Stimulated activated CD8-positive, alpha-beta memory T cell treated with anti-CD3 and anti-CD28 coated beads, Interleukin-12 subunit alpha, Interleukin-12 subunit beta, amount 100 ng/mL, for 24 hours (primary cell): ENCODE measurements around the gene CRAT.
"Not testable (repeated sequence)": the region's sequence is repeated elsewhere in the genome, so short reads cannot be mapped to it uniquely, and the experiment has no call there.

ENCODE experiments used
- DNase-seq: peaks from one replicate; pipeline ENCODE4 v3.0.0-alpha.2; 2020; ENCODE audit errors: extremely low read depth

CRAT gene

DNA sequence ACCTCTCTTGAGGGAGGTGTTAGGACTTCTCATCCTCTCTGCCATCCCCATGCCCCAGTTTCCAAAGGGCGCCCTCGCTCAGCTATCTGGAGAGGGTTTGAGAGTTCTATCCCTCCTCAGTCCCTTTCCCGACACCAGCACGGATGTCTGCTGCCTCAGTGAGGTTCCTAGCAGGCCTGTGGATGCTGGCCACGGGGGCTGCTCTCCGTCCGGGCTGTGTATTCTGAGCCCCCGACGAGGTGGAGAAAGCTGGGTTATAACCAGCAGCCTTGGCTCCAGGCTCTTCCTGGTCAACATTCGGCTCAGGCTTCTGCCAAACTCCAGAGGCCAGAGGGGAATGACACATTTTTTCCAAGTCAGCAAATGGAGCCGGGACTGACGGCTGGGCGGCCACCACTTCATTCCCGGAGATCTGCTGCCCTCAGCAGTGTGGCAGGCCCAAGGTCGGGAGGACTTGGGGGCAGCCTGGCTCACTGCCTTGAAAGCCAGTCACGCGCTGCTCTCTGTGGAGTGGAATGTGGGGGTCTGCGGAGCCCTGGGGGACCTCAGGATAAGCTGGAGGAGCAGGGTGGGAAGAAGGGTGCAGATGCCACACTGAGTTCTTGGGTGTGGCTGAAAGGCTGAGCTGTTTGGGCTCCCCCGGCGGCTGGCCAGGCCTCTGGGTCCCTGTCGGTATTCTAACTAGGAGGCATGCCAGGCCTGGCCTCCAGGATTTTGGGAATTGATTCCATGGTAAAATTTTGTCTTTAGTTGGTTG, 28.1 kb upstream of the CRAT start:
- DNase-seq, result no peak

DNA sequence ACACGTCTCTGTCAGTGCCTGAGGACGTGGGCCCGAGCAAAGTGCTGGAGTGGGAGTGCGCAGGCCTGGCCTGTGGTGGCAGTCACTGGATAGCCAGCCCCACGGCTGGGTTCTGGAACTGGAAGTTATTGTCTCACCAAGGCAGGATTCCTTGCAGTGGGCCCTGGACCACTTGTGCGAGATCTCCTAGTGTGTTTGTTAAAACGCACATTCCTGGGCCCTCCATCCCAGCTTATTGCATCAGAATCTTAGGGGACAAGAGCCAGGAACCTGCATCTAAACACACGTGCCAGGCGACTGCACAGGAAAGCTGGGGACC, 27.5 kb upstream of the CRAT start:
- no peak for DNase-seq

DNA sequence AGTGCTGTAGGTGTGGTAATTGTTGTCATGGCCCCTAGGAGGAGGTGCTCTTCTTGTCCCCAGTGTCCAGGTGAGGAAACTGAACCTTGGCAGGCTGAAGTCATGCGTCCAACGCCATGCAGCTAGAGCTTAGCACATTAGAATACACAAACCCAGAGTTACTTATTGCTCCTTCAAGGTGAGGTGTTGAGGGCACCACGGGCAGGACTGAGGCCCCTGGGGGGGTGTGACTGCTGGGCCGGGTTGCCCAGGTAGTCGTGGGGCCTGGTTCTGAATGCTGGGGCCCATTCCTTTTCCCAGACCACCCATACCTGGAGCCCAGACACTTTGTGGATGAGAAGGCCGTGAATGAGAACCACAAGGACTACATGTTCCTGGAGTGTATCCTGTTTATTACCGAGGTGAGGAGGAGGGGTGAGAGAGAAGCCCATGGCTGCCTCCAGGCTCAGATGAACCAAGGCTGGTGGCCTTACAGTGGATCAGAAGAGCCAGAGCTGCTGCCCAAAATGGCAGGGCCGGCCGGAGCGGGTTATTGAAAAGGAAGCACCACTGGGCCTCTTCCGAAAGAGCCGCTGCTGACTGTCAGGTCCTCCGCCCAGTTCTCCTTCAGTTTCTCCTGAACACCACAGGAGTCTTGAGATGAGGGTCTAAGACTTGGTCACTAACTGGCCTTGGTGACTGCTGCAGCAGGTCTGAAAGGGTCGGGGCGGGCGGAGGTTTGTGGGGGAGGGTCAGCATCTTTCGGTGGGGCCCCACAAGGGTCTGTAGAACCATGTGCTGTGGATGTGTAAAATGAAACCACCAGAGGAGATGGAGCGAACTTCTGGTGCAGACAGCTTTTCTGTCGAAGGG, 26.9 kb upstream of the CRAT start:
- no peak for DNase-seq

- no peak for DNase-seq
Observed at GRCh38 chr9:129136446-129137035, 25.9 kb upstream of the CRAT start.

DNA sequence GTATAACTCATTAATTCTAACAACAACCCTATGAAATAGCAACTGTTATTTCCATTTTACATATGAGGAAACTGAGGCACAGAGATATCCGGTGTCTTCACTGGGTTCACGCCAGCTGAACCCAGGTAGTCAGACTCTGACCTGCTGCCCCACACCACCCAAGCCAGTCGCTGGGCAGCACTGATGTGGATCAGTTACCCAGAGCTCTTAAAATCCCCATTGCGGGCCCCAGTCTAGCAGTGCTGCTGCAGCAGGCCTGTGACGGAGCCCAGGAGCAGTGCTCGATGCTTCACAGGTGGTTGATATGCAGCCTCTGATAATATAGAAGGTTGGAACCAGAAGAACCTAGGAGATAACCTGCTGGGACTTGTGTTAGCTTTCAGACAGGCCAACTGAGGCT, 24.9 kb upstream of the CRAT start:
- no peak for DNase-seq

GRCh38 chr9:129133082-129133481, 22.5 kb upstream of the CRAT start:
- DNase-seq, result no peak

GRCh38 chr9:129131300-129132145, 20.9 kb upstream of the CRAT start:
- DNase-seq, result peak; percentile 53

GRCh38 chr9:129130791-129131190, 20.2 kb upstream of the CRAT start:
- DNase-seq, result no peak

DNA sequence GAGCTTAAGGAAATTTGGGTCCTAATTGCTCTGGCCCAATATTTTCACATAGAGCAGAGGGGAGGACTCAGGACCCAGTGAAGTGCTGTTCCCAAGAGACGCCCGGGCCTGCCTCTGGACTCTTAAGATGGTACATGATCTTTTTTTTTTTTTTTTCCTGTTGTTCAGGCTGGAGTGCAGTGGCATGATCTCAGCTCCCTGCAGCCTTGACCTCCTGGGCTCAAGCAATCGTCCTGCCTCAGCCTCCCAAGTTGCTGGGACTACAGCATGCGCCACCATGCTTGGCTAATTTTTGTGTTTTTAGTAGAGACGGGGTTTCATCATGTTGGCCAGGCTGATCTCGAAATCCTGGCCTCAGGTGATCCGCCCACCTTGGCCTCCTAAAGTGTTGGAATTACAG, 19.7 kb upstream of the CRAT start:
- DNase-seq, result not testable (repeated sequence)

GRCh38 chr9:129128689-129129088, 18.1 kb upstream of the CRAT start:
- DNase-seq, result no peak

DNA sequence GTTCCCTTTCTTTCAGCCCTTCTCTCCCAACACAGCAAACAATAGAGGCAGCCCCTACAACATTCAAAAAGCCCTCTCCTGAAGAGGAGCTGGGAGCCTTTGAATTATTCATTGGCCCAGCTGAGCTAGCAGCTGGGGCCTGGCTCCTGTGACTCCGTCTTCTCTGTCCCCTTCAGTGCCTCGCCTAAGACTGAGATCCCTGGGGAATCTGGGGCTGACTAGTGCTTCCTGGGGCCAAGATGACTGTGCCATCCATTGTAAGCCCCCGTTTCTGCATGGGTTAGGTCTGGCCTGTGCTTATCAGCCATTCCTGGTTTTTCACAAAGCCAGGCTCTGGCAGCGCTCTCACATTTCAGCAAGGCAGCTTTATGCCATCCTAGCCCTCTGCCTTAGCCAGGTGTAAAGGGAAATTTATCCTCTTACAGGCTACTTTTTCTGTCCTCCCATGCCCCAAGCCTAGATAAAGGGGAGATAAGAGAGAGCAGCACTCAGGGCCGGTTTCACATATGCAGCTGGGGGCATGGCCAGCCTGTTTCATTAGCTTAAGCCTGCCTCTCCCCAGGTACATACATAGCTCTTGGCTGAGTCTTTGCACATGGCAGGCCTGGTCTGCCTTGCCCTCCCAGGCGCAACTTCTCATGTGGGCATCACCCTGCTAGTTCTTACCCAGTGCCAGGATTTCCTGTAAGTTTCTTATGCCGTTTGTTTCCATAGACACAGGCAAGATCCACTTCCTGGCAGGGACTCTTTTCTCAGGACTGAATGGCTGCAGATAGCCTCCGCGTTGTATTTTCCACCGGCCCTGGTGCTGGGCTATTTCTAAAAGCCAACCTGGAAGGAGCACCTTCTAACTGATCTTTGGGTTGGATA, 16.4 kb upstream of the CRAT start:
- DNase-seq, result no peak

- no peak for DNase-seq
Observed at GRCh38 chr9:129125478-129125877, 14.9 kb upstream of the CRAT start.

- no peak for DNase-seq
Observed at GRCh38 chr9:129124506-129125069, 14.0 kb upstream of the CRAT start.

GRCh38 chr9:129122976-129123375, 12.4 kb upstream of the CRAT start:
- not testable (repeated sequence) for DNase-seq

DNA sequence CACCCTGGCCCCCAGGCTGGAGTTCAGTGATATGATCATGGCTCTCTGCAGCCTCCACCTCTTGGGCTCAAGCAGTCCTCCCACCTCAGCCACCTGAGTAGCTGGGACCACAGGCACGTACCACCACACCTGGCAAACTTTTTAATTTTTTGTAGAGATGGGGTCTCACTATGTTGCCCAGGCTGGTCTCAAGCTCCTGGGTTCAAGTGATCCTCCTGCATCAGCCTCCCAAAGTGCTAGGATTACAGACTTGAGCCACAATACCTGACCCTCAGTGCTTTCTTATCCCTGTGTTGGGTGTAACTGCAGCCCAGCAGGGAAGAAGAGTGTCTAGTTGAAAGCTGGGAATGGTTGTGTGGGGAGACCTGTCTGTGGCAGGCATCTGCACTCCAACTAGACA, 11.5 kb upstream of the CRAT start:
- no peak for DNase-seq

GRCh38 chr9:129121483-129121882, 10.9 kb upstream of the CRAT start:
- no peak for DNase-seq

DNA sequence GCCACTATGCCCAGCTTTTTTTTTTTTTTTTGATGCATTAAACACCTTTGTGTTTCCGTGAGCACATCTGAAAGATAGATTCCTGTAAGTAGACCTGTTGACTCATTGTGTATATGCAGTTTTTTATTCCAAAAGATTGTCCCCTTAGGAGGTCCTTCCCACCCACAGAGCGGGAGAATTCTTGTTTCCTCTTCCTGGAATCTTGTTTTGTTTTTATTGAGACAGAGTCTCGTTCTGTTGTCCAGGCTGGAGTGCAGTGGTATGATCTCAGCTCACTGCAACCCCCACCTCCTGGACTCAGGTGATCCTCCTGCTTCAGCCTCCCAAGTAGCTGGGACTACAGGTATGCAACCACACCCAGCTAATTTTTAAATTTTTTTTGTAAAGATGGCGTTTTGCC, 8.2 kb upstream of the CRAT start:
- no peak for DNase-seq

GRCh38 chr9:129113645-129114304, 3.2 kb upstream of the CRAT start:
- DNase-seq, result no peak

- not testable (repeated sequence) for DNase-seq
Observed at GRCh38 chr9:129112526-129112925, 1.9 kb upstream of the CRAT start.

DNA sequence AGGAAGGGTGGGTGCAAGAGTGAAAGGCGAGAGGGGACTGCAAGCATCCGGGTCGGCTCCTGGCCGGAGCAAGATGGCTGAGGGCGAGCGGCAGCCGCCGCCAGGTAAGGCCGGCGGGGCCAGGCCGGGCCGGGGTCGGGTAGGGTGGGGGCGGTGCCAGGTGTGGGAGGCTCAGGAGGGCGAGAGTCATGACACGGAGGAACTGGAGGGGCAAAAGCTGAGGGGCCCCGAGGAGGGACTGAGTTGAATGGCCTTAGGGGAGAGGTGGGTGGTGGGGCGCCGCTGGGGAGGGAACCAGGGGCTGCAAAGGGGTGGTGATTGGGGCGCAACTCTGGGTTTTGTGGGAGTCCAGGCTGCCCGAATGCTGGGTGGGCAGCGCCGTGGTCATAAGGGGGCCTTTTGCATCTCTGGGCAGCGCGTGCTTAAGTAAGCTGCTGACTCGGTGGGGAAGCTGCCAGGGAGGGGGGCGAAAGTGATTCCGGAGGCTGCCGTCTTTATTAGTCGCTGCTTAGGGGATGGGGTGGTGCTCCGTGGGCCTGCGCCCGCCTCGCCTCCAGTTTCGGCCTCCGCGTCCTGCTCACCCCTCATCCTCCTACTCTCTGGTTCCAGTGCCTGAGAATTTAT, 1.0 kb upstream of the CRAT start:
- DNase-seq, result no peak
